C4-2B (cell line): ENCODE data around the gene SPECC1L.
"Not testable (repeated sequence)": the region's sequence is repeated elsewhere in the genome, so short reads cannot be mapped to it uniquely, and the experiment has no call there.

Source experiments
- ZFX ChIP-seq: fragments of 450-650 bp; IDR thresholded peaks from 2 replicates; pipeline ENCODE4 v1.6.1; 2017
- TF ChIP-seq, protein P1 (sequence below): fragments of 450-650 bp; conservative IDR thresholded peaks from 2 replicates; pipeline ENCODE4 v1.5.1; 2017; ENCODE audit warnings: mild to moderate bottlenecking

DNA sequence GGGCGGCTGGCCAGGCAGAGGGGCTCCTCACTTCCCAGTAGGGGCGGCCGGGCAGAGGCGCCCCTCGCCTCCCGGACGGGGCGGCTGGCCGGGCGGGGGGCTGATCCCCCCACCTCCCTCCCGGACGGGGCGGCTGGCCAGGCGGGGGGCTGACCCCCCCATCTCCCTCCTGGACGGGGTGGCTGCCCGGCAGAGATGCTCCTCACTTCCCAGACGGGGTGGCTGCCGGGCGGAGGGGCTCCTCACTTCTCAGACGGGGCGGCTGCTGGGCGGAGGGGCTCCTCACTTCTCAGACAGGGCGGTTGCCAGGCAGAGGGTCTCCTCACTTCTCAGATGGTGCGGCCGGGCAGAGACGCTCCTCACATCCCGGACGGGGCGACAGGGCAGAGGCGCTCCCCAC lies 46.9 kb downstream of the SPECC1L start:
- TF ChIP-seq, protein P1, sequence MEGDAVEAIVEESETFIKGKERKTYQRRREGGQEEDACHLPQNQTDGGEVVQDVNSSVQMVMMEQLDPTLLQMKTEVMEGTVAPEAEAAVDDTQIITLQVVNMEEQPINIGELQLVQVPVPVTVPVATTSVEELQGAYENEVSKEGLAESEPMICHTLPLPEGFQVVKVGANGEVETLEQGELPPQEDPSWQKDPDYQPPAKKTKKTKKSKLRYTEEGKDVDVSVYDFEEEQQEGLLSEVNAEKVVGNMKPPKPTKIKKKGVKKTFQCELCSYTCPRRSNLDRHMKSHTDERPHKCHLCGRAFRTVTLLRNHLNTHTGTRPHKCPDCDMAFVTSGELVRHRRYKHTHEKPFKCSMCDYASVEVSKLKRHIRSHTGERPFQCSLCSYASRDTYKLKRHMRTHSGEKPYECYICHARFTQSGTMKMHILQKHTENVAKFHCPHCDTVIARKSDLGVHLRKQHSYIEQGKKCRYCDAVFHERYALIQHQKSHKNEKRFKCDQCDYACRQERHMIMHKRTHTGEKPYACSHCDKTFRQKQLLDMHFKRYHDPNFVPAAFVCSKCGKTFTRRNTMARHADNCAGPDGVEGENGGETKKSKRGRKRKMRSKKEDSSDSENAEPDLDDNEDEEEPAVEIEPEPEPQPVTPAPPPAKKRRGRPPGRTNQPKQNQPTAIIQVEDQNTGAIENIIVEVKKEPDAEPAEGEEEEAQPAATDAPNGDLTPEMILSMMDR = not testable (repeated sequence)
- TF ChIP-seq ZFX = not testable (repeated sequence)
